Right lobe of liver (tissue), 6 donors: Measurements from ENCODE around the gene RAB11FIP4. TPM values are rescaled to one million over a fixed set of nuclear protein-coding genes. Genes with fewer than 3 reads are reported as not detected.

ENCODE experiments used
- ATAC-seq, 4 donors: fragments of 200-7000 bp; cut with Tn5 transposase; one replicate each; pipeline ENCODE4 v1.9.1; 2020; ENCODE audit warnings: mild to moderate bottlenecking in 4 of 4, moderate library complexity in 4 of 4
- DNase-seq, 3 donors: peaks; one replicate each; pipeline ENCODE4 v3.0.0-alpha.2; 2020
- H3K27ac ChIP-seq, 3 donors: fragments of 200-600 bp; one replicate each; pipeline ENCODE4 v1.8.0; 2022
- H3K27me3 ChIP-seq, 2 donors: fragments of 200-600 bp; one replicate each; pipeline ENCODE4 v1.8.0; 2022
- H3K36me3 ChIP-seq, 4 donors: fragments of 200-600 bp; sonication (generic) in 1 of 4; one replicate each; pipeline versions ENCODE4 v1.5.1 to v1.8.0; 2017 to 2022; ENCODE audit warnings: control low read depth in 1 of 4
- H3K4me1 ChIP-seq, 4 donors: fragments of 200-600 bp; sonication (generic) in 1 of 4; one replicate each; pipeline versions ENCODE4 v1.5.1 to v1.8.0; 2017 to 2022; ENCODE audit warnings: control low read depth in 1 of 4
- H3K4me3 ChIP-seq, 3 donors: fragments of 200-600 bp; one replicate each; pipeline ENCODE4 v1.8.0; 2022
- H3K9me3 ChIP-seq, 4 donors: fragments of 200-600 bp; sonication (generic) in 1 of 4; one replicate each; pipeline versions ENCODE4 v1.5.1 to v1.8.0; 2017 to 2022; ENCODE audit warnings: control low read depth in 1 of 4
- CTCF ChIP-seq, 4 donors: fragments of 200-600 bp in 3 of 4; fragments of 450-650 bp in 1 of 4; IDR thresholded peaks; one replicate each; pipeline versions ENCODE4 v1.5.1 to v1.8.0; 2016 to 2022; ENCODE audit warnings: antibody characterized with exemption in 4 of 4, mild to moderate bottlenecking in 2 of 4
- POLR2A ChIP-seq: fragments of 450-650 bp; IDR thresholded peaks from one replicate; pipeline ENCODE4 v1.6.1; 2017; ENCODE audit warnings: antibody characterized with exemption, mild to moderate bottlenecking
- WGBS: methylation state at CpG from one replicate; pipeline ENCODE4 v1.1.6; 2018; ENCODE audit warnings: low coverage, low lambda C conversion rate; ENCODE audit not compliant: insufficient coverage; ENCODE audit errors: missing lambda C conversion rate; 5-methylcytosine and 5-hydroxymethylcytosine counted together
- intact Hi-C, 2 donors: fragments of 100-400 bp; cut with DNase I; formaldehyde crosslinking; loops; one replicate each; pipeline versions ENCODE4 v1.11.2 to v1.14.1; 2022
- total RNA-seq, 6 experiments: library from RNA; depleted of rRNA in 2 of 6; stranded (reverse); fragments of >200 nt in 2 of 6; fragmentation: NEBNext Ultra II Directional in 3 of 6; extraction: Animal tissue kit (Norgen Biotek cat#: 25700) in 3 of 6; gene quantifications; one replicate each; pipeline versions ENCODE4 v1.1.0 to v1.2.4, GENCODE V29; 2016 to 2023
- donor health status: DM: no; HTN: yes; CAD: no.
- donor health status: DM: no; HTN: no; CAD: no.
- donor health status: DM: no; HTN: no; CAD: no.
- donor health status: DM: no; HTN: yes; CAD: no.
- donor health status: DM: no; HTN: yes; CAD: no.

The RAB11FIP4 gene
- total RNA-seq, 6 experiments from 2014 or later = 3.5 to 6.6 (median 4.6) TPM

- H3K36me3 ChIP-seq = no peaks in the 10 kb centered on the region
- H3K27ac ChIP-seq = no peak overlapping the region
- no peak overlapping the region for H3K4me3 ChIP-seq
- H3K27me3 ChIP-seq = no peaks in the 10 kb centered on the region
- no peaks in the 10 kb centered on the region for H3K4me1 ChIP-seq
- DNase-seq (no peak), ATAC-seq (no peak)
- intact Hi-C loops = no loop called here
- no peak for TF ChIP-seq POLR2A
- TF ChIP-seq CTCF (IDR thresholded peaks at IDR 0.05) = no peak
- 80% methylated on average over 2 of the region's 9 CpGs for WGBS
- no peaks in the 10 kb centered on the region for H3K9me3 ChIP-seq
These were observed 146.1 kb downstream of the RAB11FIP4 start for GRCh38 chr17:31537565-31538011.

- no peaks in the 10 kb centered on the region for H3K27me3 ChIP-seq
- intact Hi-C loops = no loop called here
- no peaks in the 10 kb centered on the region for H3K36me3 ChIP-seq
- no peak for ATAC-seq
- no peak overlapping the region for H3K4me3 ChIP-seq
- no peak overlapping the region for H3K27ac ChIP-seq
- H3K4me1 ChIP-seq = no peaks in the 10 kb centered on the region
- 56% methylated on average over 2 of the region's 7 CpGs for WGBS
- no peaks in the 10 kb centered on the region for H3K9me3 ChIP-seq
- TF ChIP-seq CTCF (IDR thresholded peaks at IDR 0.05) (no peak), POLR2A (no peak)
- no peak for DNase-seq
These were observed 146.7 kb downstream of the RAB11FIP4 start for GRCh38 chr17:31538080-31538762.

GRCh38 chr17:31540602-31541307 lies 149.3 kb downstream of the RAB11FIP4 start:
- intact Hi-C loops = no loop called here

GRCh38 chr17:31541559-31541958 lies 150.1 kb downstream of the RAB11FIP4 start:
- Histone ChIP-seq H3K27me3 (no peaks in the 10 kb centered on the region), H3K36me3 (no peaks in the 10 kb centered on the region), H3K4me3 (no peak overlapping the region), H3K9me3 (no peaks in the 10 kb centered on the region), H3K27ac (no peak overlapping the region), H3K4me1 (no peaks in the 10 kb centered on the region)
- ATAC-seq = peak; percentile 37 to 69 (median 53)
- no peak for DNase-seq
- 30% methylated on average over 2 of the region's 5 CpGs for WGBS
- TF ChIP-seq POLR2A (no peak), CTCF (IDR thresholded peaks at IDR 0.05) (peak in 2 of 4 donors; percentile 10 to 20)
- intact Hi-C loops = no loop called here

More at GRCh38 chr17:31540602-31541307, 149.3 kb downstream of the RAB11FIP4 start:
- DNase-seq = no peak
- H3K27me3 ChIP-seq = no peaks in the 10 kb centered on the region
- H3K4me1 ChIP-seq = no peaks in the 10 kb centered on the region
- 80% methylated on average over 1 of the region's 9 CpGs for WGBS
- H3K9me3 ChIP-seq = no peaks in the 10 kb centered on the region
- no peak overlapping the region for H3K4me3 ChIP-seq
- ATAC-seq = no peak
- no peak overlapping the region for H3K27ac ChIP-seq
- no peaks in the 10 kb centered on the region for H3K36me3 ChIP-seq
- TF ChIP-seq CTCF (IDR thresholded peaks at IDR 0.05) = no peak
- no peak for TF ChIP-seq POLR2A
